K562 treated with DMSO at 1 percent for 4 hours (cell line): ENCODE results near the gene TRIM49D2. TPM values are rescaled to one million over a fixed set of nuclear protein-coding genes. Genes with fewer than 3 reads are reported as not detected.

Experiments used
- total RNA-seq: library from RNA; unstranded; fragments of 300-600 nt; gene quantifications from 2 replicates; pipeline ENCODE4 v1.2.3, GENCODE V29; 2022; ENCODE audit not compliant: insufficient read depth

The TRIM49D2 gene, protein sequence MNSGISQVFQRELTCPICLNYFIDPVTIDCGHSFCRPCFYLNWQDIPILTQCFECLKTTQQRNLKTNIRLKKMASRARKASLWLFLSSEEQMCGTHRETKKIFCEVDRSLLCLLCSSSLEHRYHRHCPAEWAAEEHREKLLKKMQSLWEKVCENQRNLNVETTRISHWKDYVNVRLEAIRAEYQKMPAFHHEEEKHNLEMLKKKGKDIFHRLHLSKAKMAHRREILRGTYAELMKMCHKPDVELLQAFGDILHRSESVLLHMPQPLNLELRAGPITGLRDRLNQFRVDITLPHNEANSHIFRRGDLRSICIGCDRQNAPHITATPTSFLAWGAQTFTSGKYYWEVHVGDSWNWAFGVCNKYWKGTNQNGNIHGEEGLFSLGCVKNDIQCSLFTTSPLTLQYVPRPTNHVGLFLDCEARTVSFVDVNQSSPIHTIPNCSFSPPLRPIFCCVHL
- not detected in 2 replicates for total RNA-seq

DNA sequence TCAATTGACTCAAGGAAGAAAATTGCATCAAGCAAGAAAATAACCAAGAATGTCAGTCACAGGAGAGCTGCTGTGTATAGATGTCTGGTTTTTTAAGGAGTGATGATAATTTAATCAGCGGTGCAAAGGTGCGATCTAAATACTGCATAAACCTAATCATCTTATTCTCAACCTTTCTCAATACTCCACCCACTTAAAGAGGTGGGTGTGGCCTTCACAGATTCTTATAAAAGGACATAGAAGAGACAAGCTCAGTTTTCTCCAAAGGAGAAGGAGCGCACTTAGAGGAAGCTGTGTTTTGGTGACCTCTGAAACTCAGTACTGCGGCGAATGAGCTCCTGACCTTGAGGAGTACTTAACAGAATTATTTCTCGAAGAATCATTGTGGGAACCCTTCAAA is at the start of gene TRIM49D2:
TSS of gene TRIM49D2 (plus strand) at position 301 of the 400 bp plus-strand sequence. CDS start 2,698 bp downstream, outside the sequence.

DNA sequence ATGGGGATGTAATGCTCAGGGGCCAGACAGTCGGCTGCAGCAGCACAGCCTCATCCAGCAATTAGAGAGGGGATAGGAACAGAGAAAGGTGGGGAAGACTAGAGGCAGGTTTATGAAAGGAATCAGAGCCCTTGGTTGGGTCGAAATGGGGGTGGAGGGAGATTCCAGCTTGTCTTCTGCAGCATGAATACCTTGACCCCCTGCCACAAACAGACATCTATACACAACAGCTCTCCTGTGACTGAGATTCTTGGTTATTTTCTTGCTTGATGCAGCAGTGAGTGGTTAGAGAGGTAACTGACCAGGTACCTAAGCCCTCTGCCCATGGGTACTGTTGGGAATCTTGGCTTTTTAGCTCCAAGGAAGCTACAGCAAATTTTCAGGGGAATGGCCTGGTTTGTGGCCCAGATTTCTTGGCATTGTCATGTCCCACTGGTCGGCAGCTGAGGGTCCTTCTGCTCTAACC is 1.6 kb upstream of the TRIM49D2 start, which contains the start of gene TRIM49D1:
TSS of gene TRIM49D1 (minus strand) at position 51 of the 466 bp plus-strand sequence. CDS start 4,535 bp downstream, outside the sequence.

DNA sequence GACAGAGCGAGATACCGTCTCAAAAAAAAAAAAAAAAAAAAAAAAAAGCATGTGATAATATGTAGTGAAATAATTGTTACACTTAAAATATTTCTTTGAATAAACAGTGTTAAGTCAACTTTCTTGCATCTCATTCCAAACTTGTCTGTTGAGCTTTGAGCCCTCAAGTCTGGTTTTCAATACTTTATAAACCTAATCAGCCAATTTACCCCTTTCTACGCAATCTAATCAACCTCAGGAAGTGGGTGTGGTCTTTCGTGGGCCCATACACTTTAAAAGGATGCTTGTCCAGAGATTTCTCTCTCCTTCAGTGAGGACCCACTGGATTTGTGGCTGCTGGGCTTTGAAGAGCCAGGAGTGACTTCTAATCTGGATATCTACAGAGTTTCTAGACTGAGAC is 41.9 kb downstream of the TRIM49D2 start, which contains the start of gene TRIM64:
TSS of gene TRIM64 (plus strand) at position 301 of the 400 bp plus-strand sequence. CDS start 2,467 bp downstream, outside the sequence.

Other genes starting within 250 kb of the TRIM49D2 start
- gene TRIM77, start 213.8 kb upstream of the TRIM49D2 start, total RNA-seq, result not detected in 2 replicates
- gene TRIM49, start 115.5 kb upstream of the TRIM49D2 start, total RNA-seq, result not detected in 2 replicates
- gene TRIM64B, start 45.6 kb upstream of the TRIM49D2 start, total RNA-seq, result not detected in 2 replicates
- gene TRIM49D1, start 1.8 kb upstream of the TRIM49D2 start, total RNA-seq, result not detected in 2 replicates
- gene TRIM64, start 42.0 kb downstream of the TRIM49D2 start, total RNA-seq, result not detected in 2 replicates
- gene TRIM49C, start 107.0 kb downstream of the TRIM49D2 start, total RNA-seq, result not detected in 2 replicates
- not detected in 2 replicates for gene UBTFL1, start 161.9 kb downstream of the TRIM49D2 start, total RNA-seq
- 0.65 and 1.2 TPM in 2 replicates for gene NAALAD2, start 210.6 kb downstream of the TRIM49D2 start, total RNA-seq